Stimulated activated CD4-positive, alpha-beta T cell treated with anti-CD3 and anti-CD28 coated beads, Interleukin-12 subunit alpha, Interleukin-12 subunit beta, amount 100 ng/mL, for 24 hours (primary cell): ENCODE measurements around the gene CHRNG.

Experiments used
- DNase-seq, 2 experiments: peaks; one replicate each; pipeline ENCODE4 v3.0.0-alpha.2; 2020; ENCODE audit warnings: low read depth in 2 of 2

The CHRNG gene, protein sequence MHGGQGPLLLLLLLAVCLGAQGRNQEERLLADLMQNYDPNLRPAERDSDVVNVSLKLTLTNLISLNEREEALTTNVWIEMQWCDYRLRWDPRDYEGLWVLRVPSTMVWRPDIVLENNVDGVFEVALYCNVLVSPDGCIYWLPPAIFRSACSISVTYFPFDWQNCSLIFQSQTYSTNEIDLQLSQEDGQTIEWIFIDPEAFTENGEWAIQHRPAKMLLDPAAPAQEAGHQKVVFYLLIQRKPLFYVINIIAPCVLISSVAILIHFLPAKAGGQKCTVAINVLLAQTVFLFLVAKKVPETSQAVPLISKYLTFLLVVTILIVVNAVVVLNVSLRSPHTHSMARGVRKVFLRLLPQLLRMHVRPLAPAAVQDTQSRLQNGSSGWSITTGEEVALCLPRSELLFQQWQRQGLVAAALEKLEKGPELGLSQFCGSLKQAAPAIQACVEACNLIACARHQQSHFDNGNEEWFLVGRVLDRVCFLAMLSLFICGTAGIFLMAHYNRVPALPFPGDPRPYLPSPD

DNA sequence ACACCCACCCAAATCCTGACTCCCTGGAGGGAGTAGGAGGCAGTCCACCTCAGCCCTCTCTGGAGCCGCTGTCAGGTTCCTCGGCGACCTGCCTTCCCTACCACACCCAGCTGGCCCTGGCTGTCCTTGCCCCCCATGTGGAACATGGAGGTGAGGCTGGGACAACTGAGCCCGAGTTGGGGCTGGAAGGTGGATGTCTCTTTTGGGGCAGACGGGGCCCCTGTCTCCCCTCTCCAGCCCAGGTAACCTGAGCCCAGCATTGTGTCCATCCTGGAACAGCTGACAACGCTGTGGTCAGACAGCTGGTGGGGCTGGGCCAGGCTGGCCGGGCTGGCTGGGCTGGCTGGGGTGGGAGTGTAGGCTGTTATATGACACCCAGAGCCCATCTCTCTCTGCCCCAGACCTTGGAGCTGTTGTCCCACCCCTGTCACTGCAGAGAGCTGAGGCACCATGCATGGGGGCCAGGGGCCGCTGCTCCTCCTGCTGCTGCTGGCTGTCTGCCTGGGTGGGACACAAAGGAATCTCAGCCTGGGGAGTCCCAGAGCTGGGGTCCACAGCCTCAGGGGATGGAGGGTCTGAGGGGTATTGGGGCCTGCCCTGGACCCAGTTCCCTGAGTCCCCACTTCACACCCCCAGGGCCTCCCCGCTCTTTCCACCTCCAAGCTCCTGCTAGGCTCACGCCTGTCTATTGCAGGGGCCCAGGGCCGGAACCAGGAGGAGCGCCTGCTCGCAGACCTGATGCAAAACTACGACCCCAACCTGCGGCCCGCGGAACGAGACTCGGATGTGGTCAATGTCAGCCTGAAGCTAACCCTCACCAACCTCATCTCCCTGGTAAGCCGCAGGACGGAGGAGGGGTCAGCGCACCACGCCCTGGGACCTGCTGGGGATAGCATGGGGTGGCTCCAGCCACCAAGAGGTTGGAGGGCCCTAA lies at the start of gene CHRNG:
Gene CHRNG (plus strand): TSS at position 395 of the 934 bp plus-strand sequence. CDS start 56 bp downstream, at position 451.
- no peak for DNase-seq

DNA sequence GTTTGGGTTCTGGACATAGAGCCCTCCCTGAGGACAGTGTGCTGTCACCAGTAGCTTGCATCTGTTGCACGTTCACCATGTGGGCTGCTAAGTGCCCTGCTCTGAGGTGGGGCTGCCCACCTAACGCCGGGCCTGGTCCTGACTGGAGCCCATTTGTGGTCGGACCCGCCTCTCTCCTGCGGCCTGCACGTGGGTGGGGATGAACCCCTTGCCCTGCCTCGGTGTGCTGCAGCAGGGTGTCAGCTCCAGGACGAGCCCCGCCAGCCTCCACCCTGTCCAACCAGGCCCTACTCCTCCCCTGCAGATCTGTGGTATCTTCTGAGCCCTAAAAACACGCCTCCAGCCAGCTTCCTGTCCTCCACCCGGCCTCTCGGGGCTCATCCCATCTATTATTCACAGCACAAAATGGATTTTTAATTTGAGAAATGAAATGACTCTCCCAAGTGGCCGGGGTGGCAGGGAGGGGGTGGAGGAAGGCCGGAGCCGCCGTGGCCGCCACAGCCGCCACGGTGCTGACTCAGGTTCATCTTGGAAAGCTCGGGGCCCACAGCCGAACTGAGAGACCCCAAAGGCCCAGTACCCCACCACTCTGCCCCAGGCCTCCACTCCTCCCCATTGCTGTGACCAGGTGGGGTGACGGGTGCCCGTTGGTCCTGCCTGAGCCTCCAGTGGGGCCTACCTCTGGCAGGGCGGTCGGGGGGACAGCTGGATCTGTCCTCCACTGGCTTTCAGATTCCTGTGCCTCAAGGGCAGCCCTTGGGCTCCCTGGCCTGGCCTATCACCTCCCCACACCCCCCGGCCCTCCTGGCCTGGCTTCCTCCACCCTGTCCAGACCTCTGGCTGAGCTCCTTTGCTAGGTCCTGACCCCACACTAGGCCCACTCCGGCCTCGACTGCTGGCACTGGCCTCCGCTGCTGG lies 49.0 kb upstream of the CHRNG start:
- no peak for DNase-seq

DNA sequence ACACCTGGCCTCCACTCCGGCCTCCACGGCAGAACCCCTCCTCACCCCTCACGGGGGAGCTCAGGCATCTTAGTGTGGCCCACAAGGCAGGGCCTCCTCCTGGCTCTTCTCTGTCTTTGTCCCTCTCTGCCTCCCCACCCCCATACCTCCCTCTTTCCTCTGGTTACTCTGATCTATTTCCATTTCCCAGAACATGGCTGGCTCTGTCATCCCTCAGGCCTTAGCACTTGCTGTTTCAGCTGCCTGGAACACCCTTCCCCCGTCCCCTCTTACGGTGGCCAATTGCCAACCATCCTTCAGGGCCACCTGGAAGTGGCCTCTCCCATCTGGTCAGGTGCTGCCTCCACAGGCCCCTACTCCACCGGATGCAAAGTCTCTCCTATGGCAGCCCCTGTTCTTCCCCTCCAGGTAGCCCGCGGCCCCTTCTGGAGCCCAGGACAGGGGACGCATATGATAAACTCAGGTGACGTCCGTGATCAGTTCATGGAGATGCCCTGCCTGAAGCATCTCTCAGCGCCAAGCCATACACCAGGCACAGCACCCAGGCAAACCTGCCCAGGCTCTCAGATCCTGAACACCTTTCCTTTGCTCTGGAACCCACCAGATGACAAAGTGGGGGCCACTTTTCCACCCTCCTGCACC lies 48.2 kb upstream of the CHRNG start:
- DNase-seq = no peak

DNA sequence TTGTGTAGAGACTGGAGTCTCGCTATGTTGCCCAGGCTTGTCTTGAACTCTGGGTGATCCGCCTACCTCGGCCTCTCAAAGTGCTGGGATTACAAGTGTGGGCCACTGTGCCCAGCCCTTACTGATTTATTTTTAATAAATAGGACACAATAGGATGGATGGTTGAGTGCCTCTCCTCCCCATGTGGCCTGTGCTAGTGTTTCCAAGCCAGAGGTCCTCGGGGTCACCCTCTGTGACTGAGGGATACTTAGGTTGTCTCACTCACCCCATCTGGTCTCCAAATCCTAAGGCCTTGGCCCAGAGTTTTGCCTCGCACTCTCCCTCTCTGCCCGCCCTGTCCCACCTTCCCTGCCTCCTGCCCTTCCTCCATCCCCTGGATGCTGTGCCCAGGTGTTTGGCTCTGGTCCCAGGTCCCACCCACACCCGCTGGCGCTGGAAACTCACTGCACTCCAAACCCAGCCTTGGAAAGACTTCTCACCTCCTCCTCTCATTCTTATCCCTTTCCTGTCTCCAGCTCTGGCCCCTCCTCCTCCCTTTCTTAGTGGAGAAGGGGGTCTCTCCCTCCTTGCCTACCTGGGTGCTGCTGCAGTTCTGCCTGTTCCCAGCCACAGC lies 47.1 kb upstream of the CHRNG start:
- no peak for DNase-seq

DNA sequence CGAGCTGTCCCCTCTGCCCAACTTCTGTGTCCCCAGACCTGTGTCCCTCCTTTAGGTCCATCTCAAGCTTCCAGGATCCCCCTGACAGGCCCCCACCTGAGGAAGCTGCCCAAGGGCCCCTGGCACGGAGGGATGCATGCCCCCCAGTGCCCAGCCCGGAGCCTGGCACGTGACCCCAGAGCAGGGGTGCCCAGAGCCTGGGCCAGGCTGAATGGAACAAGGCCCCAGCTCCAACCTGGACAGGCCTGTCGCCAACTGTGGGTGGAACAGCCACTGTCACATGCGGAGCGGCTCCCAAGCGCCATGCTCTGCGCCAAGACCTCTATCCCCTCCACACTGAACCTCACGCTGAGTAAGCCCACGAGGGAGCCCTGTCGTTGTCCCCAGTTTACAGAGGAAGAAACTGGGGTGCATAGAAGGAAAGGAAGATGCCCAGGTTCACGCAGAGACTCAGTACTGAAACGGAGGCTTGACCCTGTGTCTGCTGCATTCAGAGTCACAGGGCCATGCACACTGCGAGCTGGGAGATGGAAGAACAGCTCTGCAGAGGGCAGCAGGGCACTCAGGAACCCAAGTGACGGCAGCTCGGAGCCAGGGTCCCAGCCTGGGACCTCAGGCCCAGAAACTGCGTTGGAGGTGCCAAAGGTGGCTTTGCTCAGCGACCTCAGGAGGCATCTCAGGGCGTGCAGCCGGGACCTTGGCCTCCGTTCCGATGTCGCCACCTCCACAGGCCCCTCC lies 46.4 kb upstream of the CHRNG start:
- no peak for DNase-seq

DNA sequence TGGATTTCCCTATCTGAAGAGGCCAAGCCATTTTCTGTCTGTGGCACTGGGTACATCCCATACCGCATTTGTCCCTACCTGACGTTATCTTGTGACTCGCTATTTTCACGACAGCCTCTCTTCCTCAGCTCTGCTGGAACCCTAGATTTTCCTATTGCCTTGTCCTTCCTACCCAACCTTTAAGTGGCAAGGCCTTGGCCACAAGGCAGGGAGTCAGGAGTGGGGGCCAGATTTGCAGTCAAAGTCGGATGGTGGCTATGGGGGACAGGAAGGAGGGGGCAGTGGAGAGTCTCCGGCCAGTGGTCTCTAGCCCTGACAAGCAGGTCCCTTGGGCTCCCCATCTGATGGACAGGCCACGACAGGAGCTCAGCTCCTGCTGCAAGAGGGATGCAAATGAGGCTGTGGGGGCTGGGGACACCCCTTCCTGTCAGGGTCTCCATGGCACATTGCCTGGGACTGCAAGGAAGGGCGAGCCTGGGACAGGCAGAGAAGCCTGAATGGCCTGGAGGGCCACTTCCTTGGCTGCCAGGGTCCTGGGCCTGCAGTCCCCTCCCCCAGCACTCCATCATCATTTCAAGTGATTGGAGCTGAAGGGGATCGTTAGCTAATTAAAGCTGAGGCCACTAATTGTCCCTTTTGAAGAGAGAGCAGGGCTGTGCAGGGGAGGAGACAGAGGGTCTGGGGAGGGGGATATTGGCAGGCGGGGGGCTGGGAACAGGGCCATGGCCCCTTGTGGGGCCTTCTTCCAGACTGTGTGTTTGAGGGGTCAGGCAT lies 45.6 kb upstream of the CHRNG start:
- DNase-seq = no peak

DNA sequence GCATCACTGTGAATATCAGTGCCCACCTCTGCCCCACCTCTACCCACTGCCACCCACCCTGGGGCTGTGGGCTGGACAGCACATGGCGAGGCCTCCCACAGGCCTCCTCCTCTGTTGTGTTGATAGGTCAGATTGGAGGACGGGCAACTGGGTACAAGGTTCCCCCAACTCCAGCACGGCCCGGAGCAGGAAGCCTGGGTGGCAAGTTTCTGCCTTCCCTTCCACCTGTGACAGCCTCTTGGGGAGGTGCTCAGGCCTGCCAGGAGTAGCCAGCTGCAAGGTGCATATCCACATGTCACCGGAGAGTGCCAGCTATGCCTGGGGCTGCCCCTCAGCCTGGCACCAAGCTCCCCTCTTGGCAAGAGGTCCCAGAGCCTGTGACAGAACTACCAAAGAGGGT lies 45.0 kb upstream of the CHRNG start:
- DNase-seq = no peak

DNA sequence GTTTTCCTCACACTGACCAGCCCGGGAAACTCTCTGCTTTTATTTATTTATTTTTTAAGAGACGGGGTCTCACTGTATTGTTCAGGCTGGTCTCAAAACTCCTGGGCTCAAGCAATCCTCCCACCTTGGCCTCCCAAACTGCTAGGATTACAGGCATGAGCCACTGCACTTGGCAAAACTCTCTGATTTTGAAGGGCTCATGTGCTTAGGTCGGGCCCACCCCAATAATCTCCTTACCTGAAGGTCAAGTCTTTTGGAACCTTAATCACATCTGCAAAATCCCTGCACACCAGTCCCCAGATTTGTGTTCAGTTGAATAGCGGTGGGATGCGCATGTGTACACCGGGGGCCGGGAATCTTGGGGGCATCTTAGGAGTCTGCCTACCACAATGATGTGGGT lies 44.2 kb upstream of the CHRNG start:
- no peak for DNase-seq

DNA sequence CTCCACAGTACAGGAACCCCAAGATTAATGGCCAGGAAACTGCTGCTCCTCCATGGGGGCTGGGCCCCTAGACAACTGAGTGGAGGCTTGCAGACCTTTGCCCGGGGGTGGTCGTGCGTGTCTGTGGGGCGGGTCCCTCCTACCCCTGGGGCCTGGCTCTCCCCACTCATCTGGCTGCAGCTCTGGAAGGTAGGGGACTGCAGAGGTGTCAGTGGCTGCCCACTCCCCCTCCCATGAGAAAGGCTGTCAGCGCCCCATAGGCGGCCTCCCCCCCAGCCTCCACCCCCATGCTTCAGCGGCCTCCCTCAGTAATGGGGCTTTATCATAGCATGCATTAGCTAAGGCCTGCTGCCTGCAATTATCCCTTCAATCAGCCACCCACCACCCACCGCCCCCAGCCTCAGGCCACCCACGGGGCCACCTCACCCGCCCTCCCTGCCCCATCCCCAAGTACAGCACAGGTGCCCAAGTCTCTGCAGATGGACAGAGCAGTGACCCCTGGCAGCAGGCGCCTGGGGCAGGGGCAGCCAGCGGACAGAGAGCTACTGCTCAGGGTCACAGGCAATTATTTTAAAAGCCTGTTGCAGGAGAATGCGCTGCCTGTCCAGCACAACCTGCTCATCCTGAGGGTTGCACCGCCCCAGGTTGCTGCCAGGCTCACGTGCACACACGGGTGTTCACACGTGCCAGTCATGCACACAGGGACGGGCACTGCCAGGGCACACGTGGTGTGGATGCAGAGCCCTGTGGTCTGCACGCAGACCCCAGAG lies 42.8 kb upstream of the CHRNG start:
- DNase-seq = no peak

DNA sequence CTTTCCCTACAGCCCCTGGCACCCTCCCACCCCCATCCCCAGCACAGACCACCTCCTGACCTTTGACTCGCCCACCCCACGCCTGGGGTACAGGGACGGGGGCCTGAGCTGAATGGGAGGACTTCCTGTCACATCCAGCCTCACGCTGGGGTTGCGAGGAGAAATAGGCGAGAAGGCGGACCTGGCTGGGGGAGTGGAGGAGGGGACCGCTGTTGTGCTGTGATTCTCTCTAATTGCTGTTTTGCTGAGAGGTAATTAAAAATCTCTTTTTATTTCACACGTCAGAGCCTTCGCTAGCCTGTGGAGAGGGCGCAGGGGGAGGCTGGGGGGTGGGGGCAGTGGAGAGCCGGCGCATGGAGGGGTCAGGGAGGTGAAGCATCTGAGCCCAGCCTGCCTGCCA lies 42.1 kb upstream of the CHRNG start:
- no peak for DNase-seq

DNA sequence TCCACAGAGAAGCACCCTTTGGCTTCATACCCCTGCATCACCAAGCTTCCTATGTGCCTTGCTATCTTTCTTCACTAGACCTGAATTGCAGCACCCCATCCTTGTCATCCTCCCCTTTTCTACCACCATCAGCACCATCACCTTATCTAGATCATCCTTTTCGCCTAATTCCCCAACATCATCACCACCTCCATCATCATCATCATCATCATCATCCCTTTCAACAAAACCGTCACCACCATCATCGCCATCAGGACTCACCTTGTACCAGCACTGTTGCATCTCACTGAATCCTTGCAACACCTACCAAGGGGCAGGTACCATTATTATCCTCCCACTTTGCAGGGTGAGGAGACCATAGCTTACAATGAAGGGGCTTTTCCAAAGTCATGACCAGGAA lies 41.0 kb upstream of the CHRNG start:
- no peak for DNase-seq

DNA sequence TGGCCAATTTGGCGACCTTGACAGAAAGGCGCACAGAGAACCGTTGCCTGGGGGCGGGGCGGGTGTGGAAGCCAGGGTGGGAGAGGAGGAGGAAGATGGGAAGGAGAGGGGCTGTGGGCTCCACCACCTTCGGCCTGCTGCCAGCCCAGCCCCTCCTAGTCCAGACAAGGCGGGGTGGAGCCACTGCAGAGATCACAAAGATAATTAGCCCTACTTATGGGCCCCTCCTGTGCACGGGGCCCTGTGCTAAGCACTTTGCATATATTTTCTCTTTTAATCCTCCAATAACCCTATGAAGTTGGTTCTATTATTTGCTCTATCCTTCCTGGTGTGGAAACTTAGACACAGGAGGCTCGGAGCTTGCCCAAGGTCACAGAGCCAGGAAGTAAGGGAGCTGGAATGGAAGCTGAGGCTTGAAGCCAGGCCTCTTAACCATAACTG lies 38.1 kb upstream of the CHRNG start:
- no peak for DNase-seq

DNA sequence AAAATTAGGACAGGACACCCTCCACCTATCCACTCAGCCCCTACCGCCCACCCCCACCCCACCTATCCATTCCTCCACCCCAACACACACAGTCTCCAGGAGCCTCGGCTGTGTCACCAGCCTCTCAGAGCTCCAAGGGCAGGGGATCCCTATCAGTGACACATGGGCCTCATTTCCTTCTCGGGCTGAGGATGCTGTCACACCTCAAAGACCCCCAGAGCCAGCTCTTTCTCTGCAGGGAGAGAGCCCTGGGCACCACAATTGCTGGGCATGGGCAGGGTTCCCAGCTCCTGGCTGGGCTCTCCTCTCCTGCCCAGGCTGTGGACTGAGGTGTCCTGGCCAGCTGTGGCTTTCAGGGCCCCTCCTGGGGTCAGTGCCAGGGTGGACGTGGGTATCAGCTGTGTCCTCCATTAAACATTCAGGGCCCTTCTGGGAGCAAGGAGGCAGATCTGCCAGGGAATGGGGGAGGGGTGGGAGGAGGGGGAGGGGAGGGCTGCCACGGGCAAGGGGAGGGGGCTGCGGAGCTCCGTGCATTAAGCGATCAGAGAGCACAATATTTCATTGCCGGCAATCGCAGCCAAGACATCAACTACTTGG lies 37.6 kb upstream of the CHRNG start:
- no peak for DNase-seq

DNA sequence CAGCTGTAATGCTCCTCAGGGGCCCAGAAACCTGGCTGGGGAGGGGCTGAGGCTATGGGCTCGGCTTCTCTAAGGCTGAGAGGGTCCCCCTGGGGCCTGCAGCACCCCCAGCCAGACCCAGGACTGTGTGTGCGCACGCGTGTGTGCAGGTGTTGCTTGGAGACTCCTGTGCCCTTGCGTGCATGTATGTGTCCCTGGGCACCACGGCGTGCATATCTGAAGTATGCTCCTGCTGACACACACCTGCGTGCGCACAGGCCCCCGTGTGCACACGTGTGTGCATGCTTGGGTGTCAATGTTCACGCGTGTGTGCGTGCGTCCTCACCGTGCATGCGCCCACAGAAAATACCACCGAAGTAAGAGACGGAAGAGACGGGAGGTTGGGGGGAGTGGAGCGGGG lies 37.0 kb upstream of the CHRNG start:
- DNase-seq = no peak

DNA sequence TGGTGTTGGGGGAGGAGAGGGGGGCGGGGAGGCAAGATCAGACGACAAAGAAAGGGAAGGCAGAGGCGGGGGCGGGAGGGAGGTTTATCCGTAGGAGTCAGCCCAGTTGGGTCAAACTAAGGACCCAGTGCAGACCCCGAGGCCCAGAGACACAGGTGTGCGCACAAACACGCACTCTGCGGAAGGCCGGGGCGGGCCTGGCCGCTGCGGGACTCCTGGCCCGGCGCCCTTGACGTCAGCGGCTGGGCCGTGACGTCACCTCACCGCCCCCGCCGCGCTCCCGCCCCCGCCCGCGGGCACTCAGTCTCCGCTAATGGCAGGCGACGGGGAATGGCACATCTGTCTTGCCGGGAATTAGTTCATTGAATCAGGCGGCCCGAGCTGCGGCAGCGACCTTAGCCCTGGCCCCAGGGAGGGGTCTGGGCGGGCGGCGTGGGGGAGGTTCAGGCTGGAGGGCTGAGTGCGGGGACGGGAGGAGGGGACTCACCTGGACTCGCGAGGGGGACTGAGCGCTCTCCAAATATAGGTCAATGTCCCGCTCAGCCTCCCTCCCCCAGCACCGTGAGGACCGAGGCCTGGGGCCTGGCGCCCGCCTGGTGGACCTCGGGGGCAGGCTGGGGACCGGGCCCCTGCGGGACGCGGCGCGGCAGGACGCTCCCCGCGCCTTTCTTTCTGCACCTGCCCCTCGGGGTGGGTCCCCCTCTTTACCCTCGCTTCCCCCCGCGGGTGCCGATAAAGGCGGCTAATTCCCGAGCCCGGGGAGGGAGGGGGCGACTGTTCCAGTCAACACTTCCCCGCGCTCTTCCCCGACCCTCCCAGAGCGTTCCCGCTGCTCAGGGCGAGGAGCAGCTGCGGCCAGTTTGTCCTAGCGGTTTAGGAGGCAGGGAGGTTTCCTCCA lies 36.3 kb upstream of the CHRNG start:
- DNase-seq = no peak

DNA sequence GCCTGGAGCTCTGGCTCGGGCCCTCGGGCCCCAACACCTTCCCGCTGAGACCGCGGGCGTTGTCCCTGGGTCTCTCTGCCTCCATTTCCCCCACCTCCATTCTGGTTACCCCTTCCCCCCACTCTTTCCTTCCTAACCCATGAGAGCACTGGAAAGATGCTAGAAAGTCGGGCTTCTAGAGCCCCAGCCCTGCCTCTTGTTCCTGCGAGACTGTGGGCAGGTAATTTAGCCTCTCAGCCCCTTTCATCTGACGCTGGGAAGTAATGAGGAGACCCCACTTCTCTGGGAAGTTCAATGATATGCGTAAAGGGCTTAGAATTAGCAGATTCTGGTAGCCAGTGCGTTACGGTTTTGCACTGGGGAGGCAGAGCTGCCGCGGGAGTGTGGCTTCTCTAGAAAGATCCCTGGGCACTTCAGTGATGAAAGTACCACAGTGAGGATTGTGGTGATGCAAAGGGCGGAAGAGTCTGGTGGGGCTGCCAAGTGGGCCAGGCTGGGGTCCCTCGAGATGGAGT lies 35.6 kb upstream of the CHRNG start:
- DNase-seq = no peak

DNA sequence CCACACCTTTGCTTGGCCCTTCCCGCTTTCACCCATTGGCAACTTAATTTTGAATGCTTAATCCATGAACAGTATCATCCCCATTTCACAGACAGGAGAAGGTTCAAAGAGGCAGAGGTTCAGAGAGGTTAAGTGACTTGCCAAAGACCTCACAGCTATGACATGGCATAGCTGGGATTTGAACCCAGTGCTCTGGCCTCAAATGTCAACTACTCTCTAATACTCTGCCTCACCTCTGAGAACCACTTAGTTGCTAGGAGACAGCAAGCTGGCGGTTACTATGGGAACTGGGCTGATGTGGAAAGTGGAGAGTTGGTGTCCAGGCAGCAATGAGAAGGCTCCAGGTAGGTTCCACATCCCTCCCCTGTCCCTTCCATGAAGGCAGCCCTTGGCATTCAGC lies 35.1 kb upstream of the CHRNG start:
- DNase-seq = no peak
